Esophagus squamous epithelium (tissue), 4 donors: ENCODE measurements around the gene AWAT1.

ENCODE experiments used
- POLR2A ChIP-seq, 4 donors: fragments of 450-650 bp; IDR thresholded peaks; one replicate each; pipeline ENCODE4 v1.6.1; 2017; ENCODE audit warnings: antibody characterized with exemption in 4 of 4, mild to moderate bottlenecking in 4 of 4, moderate library complexity in 3 of 4
- TF ChIP-seq, protein P1 (sequence below), 6 experiments: fragments of 450-650 bp in 4 of 6; fragments of 200-600 bp in 2 of 6; sonication (generic) in 2 of 6; IDR thresholded peaks; one replicate each; pipeline ENCODE4 v1.5.1; 2016 to 2019; ENCODE audit warnings: antibody characterized with exemption in 6 of 6, mild to moderate bottlenecking in 4 of 6, moderate library complexity in 4 of 6

DNA sequence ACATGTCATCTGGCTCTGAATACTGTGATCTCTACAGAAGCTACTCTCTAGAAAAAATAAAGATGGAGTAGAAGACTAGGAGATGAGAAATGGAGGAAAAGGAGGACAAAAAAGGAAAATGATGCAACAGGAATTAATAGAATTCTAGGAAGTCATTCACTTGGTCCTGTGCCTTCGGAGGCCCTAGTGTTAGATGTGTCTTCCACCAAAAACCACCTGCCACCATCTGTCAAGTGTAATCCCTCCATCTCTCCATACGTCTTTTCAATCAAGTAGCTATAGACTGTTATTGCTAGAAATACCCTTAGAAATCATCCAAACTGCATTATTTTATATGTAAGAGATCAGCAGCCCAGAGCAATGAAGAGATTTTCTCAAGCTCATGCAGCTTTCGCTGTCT is 44.6 kb downstream of the AWAT1 start:
- TF ChIP-seq, protein P1, sequence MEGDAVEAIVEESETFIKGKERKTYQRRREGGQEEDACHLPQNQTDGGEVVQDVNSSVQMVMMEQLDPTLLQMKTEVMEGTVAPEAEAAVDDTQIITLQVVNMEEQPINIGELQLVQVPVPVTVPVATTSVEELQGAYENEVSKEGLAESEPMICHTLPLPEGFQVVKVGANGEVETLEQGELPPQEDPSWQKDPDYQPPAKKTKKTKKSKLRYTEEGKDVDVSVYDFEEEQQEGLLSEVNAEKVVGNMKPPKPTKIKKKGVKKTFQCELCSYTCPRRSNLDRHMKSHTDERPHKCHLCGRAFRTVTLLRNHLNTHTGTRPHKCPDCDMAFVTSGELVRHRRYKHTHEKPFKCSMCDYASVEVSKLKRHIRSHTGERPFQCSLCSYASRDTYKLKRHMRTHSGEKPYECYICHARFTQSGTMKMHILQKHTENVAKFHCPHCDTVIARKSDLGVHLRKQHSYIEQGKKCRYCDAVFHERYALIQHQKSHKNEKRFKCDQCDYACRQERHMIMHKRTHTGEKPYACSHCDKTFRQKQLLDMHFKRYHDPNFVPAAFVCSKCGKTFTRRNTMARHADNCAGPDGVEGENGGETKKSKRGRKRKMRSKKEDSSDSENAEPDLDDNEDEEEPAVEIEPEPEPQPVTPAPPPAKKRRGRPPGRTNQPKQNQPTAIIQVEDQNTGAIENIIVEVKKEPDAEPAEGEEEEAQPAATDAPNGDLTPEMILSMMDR (IDR thresholded peaks at IDR 0.05): no peak
- TF ChIP-seq POLR2A (IDR thresholded peaks at IDR 0.05): no peak
